Neural crest cell (in vitro differentiated cells): ENCODE data around the gene PHKB. TPM values are rescaled to one million over a fixed set of nuclear protein-coding genes. Genes with fewer than 3 reads are reported as not detected.

Source experiments
- DNase-seq: peaks from one replicate; pipeline ENCODE4 v3.0.0; 2021; ENCODE audit warnings: low read depth, mixed read lengths, low spot score
- H3K27ac Mint-ChIP-seq: one replicate; pipeline ENCODE4 v1.8.0; 2021; ENCODE audit warnings: mild to moderate bottlenecking, mixed read lengths; ENCODE audit not compliant: unreplicated experiment
- H3K27me3 Mint-ChIP-seq: 2 replicates; pipeline ENCODE4 v1.8.0; 2021; ENCODE audit warnings: low read depth, mild to moderate bottlenecking, mixed read lengths
- H3K36me3 Mint-ChIP-seq: 2 replicates; pipeline ENCODE4 v1.8.0; 2021; ENCODE audit warnings: low read depth, mild to moderate bottlenecking, mixed read lengths
- H3K4me1 Mint-ChIP-seq: 2 replicates; pipeline ENCODE4 v1.8.0; 2021; ENCODE audit warnings: mixed read lengths
- H3K4me3 Mint-ChIP-seq: one replicate; pipeline ENCODE4 v1.8.0; 2021; ENCODE audit warnings: mild to moderate bottlenecking, mixed read lengths
- H3K9me3 Mint-ChIP-seq: 2 replicates; pipeline ENCODE4 v1.8.0; 2021; ENCODE audit warnings: mixed read lengths
- CTCF ChIP-seq: fragments of 200-600 bp; sonication (generic); conservative IDR thresholded peaks from 2 replicates; pipeline ENCODE4 v1.5.0; 2021; ENCODE audit warnings: antibody characterized with exemption, mild to moderate bottlenecking
- total RNA-seq: library from RNA; stranded (reverse); gene quantifications from 2 replicates; pipeline ENCODE4 v1.2.1, GENCODE V29; 2021

PHKB gene
- total RNA-seq, 1 donor from 2014 or later = 61.2 TPM

DNA sequence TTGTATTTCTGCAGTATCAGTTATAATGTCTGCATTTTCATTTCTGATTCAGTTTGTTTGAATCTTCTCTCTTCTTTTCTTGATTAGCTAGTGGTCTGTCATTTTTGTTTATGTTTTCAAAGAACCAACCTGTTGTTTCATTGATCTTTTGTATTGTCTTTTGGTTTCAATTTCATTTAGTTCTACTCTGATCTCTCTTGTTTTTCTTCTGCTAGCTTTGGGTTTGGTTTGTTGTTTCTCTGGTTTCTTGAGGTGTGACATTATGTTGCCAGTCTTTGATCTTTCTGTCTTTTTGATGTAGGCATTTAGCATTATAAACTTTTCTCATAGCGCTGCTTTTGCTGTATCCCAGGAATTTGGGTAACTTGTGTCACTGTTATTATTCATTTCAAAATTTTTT is 107.2 kb downstream of the PHKB start:
- Mint-ChIP-seq H3K27ac (no peak overlapping the region), H3K9me3 (peaks cover 27% of the 10 kb centered on the region), H3K4me3 (no peak overlapping the region), H3K27me3 (no peaks in the 10 kb centered on the region), H3K4me1 (no peaks in the 10 kb centered on the region), H3K36me3 (peaks cover 47% of the 10 kb centered on the region)
- TF ChIP-seq CTCF = no peak
- no peak for DNase-seq

DNA sequence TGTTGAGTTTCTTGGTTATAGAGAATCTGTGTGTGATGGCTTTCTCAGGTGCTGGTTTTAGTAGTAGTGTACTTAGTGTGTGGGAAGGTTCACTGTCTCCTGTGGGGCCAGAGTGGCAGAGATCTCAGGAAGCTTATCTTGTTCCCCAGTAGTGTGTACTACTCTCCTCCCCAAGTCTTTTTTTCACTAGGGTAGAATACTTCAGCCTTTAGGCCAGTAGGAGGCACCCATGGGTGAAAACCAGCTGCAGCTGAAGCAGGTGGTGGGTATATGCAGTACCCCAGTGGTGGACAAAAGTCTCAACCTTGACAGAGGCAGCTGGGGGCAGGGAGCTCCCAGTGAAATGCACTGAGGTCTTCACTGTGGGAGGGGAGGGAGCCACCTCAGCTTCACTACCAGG is 109.9 kb downstream of the PHKB start:
- H3K27ac Mint-ChIP-seq = no peak overlapping the region

DNA sequence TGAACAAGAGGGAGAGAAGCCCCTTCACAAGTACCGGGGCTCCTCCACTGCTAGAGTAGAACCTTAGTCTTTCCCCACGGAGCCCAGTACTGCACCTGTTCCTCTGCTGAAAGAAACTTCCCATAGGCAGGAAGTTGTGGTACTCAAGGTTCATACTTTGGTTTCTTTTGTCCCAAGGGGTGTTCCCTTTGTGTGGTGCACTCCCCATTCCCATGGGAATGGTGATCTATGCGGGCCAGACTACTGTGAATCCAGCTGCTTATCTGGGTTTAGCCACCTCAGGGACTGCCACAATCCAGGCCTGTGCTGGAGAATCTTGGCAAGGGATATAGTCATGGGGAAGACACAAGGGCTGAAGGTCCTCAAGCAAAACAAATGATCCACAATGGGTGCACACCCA is 110.6 kb downstream of the PHKB start:
- H3K27ac Mint-ChIP-seq = no peak overlapping the region
- DNase-seq = no peak
- no peaks in the 10 kb centered on the region for H3K4me1 Mint-ChIP-seq
- peaks cover 32% of the 10 kb centered on the region for H3K36me3 Mint-ChIP-seq
- no peak overlapping the region for H3K4me3 Mint-ChIP-seq
- TF ChIP-seq CTCF = no peak
- no peaks in the 10 kb centered on the region for H3K27me3 Mint-ChIP-seq
- peaks cover 15% of the 10 kb centered on the region for H3K9me3 Mint-ChIP-seq

More for the DNA sequence above, 109.9 kb downstream of the PHKB start:
- no peak for TF ChIP-seq CTCF
- Mint-ChIP-seq H3K4me3 (no peak overlapping the region), H3K9me3 (peaks cover 17% of the 10 kb centered on the region), H3K4me1 (no peaks in the 10 kb centered on the region), H3K36me3 (peaks cover 39% of the 10 kb centered on the region), H3K27me3 (no peaks in the 10 kb centered on the region)
- DNase-seq = no peak

DNA sequence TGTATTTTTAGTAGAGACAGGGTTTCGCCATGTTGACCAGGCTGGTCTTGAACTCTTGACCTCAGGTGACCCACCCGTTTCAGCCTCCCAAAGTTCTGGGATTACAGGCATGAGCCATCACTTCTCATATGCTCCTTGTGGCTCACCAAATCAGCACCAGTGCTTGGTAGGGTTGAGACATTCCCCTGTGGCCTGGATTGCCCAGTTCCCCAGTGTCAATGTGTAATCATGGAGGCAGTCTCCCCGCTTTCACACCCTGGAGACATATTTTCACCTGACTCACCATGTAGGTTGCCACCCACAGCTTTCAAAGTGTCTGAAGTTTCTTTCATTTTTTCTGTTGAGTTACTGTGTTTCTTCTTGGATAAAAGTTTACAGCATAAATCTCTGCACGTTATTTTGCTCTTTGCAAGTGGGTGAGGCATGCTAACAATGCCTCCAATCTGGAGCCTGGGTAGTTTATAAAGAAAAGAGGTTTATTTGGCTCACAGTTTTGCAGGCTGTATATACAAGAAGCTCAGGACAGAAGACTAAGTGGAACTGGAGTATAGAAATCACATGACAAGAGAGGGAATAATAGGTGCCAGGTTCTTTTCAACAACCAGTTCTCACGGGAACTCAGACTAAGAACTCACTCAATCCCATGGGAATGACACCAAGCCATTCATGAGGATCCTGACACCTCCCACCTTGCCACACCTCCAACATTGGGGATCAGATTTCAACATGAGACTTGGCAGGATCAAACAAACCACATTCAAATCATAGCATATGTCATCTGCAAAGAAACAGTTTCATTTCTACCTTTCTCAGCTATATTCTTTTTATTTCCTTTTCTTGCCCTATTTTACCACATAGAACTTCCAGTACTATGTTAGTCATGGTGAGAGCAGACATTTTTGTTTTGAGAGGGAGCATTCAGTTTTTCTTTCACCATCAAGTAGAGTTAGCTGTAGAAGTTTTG is 113.2 kb downstream of the PHKB start:
- peaks cover 11% of the 10 kb centered on the region for H3K9me3 Mint-ChIP-seq
- no peak for DNase-seq

DNA sequence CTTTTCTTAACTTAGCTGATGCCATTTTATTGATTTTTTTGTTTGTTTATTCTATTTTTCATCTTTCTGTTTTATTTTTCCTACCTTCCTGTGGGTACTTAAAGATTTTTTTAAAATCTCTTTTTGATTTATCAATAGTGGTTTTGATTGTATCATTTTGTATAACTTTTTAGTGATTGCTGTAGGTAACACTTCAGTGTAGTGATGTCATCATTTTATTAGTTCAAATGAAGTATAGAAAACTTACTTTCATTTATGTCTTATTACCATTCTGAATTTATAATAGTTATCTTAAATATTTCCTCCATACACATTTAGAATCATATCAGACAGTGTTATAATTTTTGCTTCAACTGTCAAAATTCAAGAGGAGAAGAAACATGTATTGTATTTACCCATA is 115.9 kb downstream of the PHKB start:
- Mint-ChIP-seq H3K4me1 (no peaks in the 10 kb centered on the region), H3K27me3 (no peaks in the 10 kb centered on the region), H3K4me3 (no peak overlapping the region), H3K9me3 (peaks cover 5% of the 10 kb centered on the region), H3K27ac (no peak overlapping the region), H3K36me3 (peaks cover 15% of the 10 kb centered on the region)
- TF ChIP-seq CTCF = no peak
- DNase-seq = no peak

More for the DNA sequence above, 113.2 kb downstream of the PHKB start:
- no peak for TF ChIP-seq CTCF
- no peaks in the 10 kb centered on the region for H3K27me3 Mint-ChIP-seq
- H3K36me3 Mint-ChIP-seq = peaks cover 20% of the 10 kb centered on the region
- H3K4me3 Mint-ChIP-seq = no peak overlapping the region
- H3K4me1 Mint-ChIP-seq = no peaks in the 10 kb centered on the region
- H3K27ac Mint-ChIP-seq = no peak overlapping the region
